T-helper 17 cell (primary cell): ENCODE results near the gene TTC21A. TPM values are rescaled to one million over a fixed set of nuclear protein-coding genes. Genes with fewer than 3 reads are reported as not detected.

Experiments used
- ATAC-seq: fragments of 150-1000 bp; cut with Tn5 transposase; 2 replicates; pipeline ENCODE4 v1.10.0; 2021; ENCODE audit warnings: mild to moderate bottlenecking, moderate library complexity
- DNase-seq, 3 donors: peaks; one replicate each; pipeline versions ENCODE4 v3.0.0 to v3.0.0-alpha.2; 2020 to 2021
- H3K9me3 ChIP-seq: one replicate; pipeline ENCODE4 v1.7.0; 2013; ENCODE audit warnings: low read length, mild to moderate bottlenecking; ENCODE audit not compliant: control insufficient read depth, poor library complexity, severe bottlenecking
- H3K27ac Mint-ChIP-seq: one replicate; pipeline ENCODE4 v1.8.0; 2022; ENCODE audit warnings: mild to moderate bottlenecking, moderate library complexity, mixed read lengths
- H3K27me3 Mint-ChIP-seq: one replicate; pipeline ENCODE4 v1.8.0; 2022; ENCODE audit warnings: mixed read lengths
- H3K36me3 Mint-ChIP-seq: one replicate; pipeline ENCODE4 v1.8.0; 2022; ENCODE audit warnings: low read depth, mixed read lengths
- H3K4me1 Mint-ChIP-seq: one replicate; pipeline ENCODE4 v1.8.0; 2022; ENCODE audit warnings: mild to moderate bottlenecking, mixed read lengths
- H3K4me3 Mint-ChIP-seq: one replicate; pipeline ENCODE4 v1.8.0; 2022; ENCODE audit warnings: mild to moderate bottlenecking, moderate library complexity, mixed read lengths
- total RNA-seq, 4 donors: library from RNA in 2 of 4; stranded (reverse) in 2 of 4; gene quantifications; one replicate each; pipeline ENCODE4 v1.2.3 and lab custom pipeline; 2022 to 2026

The TTC21A gene
- total RNA-seq, 2 donors from 2014 or later = 3.5 to 12.3 TPM

DNA sequence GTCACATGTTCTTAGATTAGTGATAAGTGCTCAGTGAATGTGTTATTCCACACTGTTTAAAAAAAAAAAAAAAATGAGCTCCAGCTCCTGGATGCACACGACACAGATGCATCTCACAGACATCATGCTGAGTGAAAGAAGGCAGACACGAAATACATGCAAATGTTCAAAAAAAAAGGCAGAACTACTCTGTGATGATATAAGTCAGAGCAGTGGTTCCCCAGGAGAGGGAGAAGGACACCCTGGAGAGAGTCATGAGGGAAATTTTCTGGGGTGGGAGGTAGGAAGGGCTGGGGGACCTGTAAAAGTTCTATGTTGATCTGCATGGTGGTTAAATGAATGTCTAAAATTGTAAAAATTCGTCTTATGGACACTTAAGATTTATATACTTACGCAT lies 41.6 kb downstream of the TTC21A start:
- ATAC-seq (no peak), DNase-seq (no peak)
- H3K4me3 Mint-ChIP-seq = peak overlapping the region; percentile 100
- peaks cover 72% of the 10 kb centered on the region for H3K4me1 Mint-ChIP-seq
- H3K27ac Mint-ChIP-seq = peak overlapping the region; percentile 99
- no peaks in the 10 kb centered on the region for H3K27me3 Mint-ChIP-seq
- H3K9me3 ChIP-seq = peaks cover 6% of the 10 kb centered on the region
- peaks cover 9% of the 10 kb centered on the region for H3K36me3 Mint-ChIP-seq

DNA sequence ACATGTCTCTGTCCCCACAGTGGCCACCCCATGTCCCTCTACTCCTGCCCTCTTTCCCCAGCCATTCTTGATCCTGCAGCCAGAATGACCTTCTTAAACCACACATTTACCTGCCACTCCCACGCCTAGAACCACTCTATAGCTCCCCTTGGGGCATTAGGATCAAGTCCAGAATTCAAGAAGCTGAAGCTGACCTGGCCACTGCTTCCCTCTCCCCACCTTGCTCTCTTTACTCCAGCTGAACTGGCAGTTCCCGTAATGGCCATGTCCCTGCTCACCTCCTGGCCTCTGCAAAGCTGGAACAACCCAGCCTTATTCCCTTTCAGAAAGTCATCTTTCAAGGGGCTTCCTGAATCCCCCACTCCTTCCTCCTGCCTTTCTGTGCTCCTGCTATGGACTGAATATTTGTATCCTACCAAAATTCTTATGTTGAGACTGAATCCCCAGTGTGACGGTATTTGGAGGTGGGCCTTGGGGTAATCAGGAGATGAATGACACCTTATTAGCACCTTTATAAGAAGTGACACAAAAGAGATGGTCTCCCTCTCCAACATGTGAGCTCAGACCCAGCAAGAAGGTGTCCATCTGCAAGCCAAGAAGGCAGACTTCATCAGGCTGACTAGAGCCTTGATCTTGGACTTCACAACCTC lies 42.1 kb downstream of the TTC21A start:
- no peak for ATAC-seq
- Mint-ChIP-seq H3K27me3 (no peaks in the 10 kb centered on the region), H3K4me3 (peak overlapping the region; percentile 100), H3K36me3 (peaks cover 7% of the 10 kb centered on the region), H3K27ac (peak overlapping the region; percentile 99), H3K4me1 (peaks cover 74% of the 10 kb centered on the region)
- no peak for DNase-seq
- H3K9me3 ChIP-seq = peaks cover 6% of the 10 kb centered on the region

- H3K4me1 Mint-ChIP-seq = peaks cover 73% of the 10 kb centered on the region
- peak overlapping the region; percentile 99 for H3K27ac Mint-ChIP-seq
- peak overlapping the region; percentile 100 for H3K4me3 Mint-ChIP-seq
- no peaks in the 10 kb centered on the region for H3K27me3 Mint-ChIP-seq
- no peak for DNase-seq
- H3K36me3 Mint-ChIP-seq = peaks cover 6% of the 10 kb centered on the region
- ATAC-seq = no peak
- H3K9me3 ChIP-seq = peaks cover 6% of the 10 kb centered on the region
Measured at GRCh38 chr3:39150148-39150802, 42.8 kb downstream of the TTC21A start.

- peak in 1 of 3 donors; percentile 42 for DNase-seq
- H3K27me3 Mint-ChIP-seq = no peaks in the 10 kb centered on the region
- H3K9me3 ChIP-seq = peaks cover 6% of the 10 kb centered on the region
- H3K4me3 Mint-ChIP-seq = peak overlapping the region; percentile 100
- H3K4me1 Mint-ChIP-seq = peaks cover 69% of the 10 kb centered on the region
- ATAC-seq = no peak
- H3K36me3 Mint-ChIP-seq = peaks cover 6% of the 10 kb centered on the region
- H3K27ac Mint-ChIP-seq = peak overlapping the region; percentile 99
Measured at GRCh38 chr3:39150803-39151631, 43.5 kb downstream of the TTC21A start.

DNA sequence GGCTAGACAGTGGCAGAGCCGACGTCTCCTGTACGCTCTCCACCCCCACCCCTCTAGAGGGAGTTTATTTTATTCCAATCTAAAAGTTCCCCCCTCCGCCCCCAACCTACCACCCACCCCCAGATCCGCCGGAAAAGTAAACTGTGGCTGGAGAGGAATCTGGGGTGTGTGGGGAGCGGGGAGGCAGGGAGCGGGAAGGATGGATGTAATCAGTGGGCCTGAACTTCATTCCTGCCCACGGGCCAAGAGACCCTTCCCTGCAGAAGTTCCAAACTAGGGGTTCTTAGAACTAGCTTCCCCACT lies 46.4 kb downstream of the TTC21A start:
- Mint-ChIP-seq H3K27ac (peak overlapping the region; percentile 86), H3K4me3 (peak overlapping the region; percentile 80), H3K4me1 (peaks cover 43% of the 10 kb centered on the region), H3K36me3 (peaks cover 6% of the 10 kb centered on the region), H3K27me3 (no peaks in the 10 kb centered on the region)
- DNase-seq (no peak), ATAC-seq (no peak)
- peaks cover 6% of the 10 kb centered on the region for H3K9me3 ChIP-seq

DNA sequence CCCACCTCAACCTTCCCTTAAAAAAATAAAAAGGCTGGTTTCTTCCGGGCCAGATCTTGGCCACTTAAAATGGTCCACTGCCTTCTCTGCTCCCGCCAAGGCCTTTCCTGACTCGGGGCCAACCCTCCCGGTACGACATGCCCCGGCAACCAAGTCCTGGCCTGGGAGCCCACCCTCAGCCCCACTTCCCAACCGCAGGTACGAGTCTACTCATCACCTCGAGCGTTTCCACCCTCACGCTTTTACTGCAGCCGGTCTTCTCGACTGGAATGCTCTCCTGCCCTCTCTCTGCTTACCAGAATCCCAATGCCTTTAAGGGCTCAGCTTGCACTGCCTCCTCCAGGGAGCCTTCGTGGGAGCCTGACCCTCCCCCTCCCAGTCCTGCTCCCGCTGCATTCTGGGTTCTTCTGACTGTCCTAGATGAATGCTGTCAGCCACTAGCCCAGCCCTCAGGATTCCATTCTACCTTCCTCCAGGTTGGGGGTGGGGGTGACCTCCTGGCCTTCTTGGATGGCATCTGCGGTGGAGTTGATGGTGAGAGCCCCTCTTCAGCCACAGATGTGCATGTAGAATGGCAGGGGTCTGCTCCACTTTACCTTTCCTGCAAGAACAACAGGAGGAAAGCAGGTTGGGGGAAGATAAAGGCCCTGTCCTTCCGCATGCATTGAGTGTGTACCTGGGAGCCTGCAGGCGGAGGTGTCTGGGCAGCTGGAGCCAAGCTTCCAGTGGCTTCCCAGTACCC lies 47.0 kb downstream of the TTC21A start:
- ATAC-seq = no peak
- Mint-ChIP-seq H3K36me3 (peaks cover 6% of the 10 kb centered on the region), H3K27me3 (no peaks in the 10 kb centered on the region), H3K4me3 (peak overlapping the region; percentile 80), H3K4me1 (peaks cover 38% of the 10 kb centered on the region), H3K27ac (peak overlapping the region; percentile 86)
- no peak for DNase-seq
- H3K9me3 ChIP-seq = peaks cover 6% of the 10 kb centered on the region

GRCh38 chr3:39156421-39156820 lies 48.9 kb downstream of the TTC21A start:
- Mint-ChIP-seq H3K4me3 (peak overlapping the region; percentile 36), H3K27ac (peak overlapping the region; percentile 72), H3K36me3 (peaks cover 6% of the 10 kb centered on the region), H3K4me1 (peaks cover 18% of the 10 kb centered on the region), H3K27me3 (no peaks in the 10 kb centered on the region)
- peaks cover 2% of the 10 kb centered on the region for H3K9me3 ChIP-seq
- no peak for ATAC-seq
- DNase-seq = no peak

DNA sequence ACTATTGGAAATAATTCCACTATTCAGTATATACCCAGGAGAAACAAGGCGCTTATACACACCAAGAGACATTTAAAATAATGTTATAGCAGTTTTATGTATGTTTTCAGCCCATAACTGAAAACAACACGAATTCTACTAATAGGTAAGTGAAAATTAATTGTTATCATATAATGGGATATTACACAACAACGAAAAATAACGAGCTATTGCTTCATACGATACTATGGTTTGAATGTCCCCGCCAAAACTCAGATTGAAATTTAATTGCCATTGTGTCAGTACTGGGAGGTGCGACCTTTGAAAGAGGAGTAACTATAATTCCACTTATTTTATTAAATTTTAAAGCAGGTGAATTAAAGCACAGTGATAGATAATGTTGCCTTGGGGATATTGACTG lies 49.9 kb downstream of the TTC21A start:
- Mint-ChIP-seq H3K27ac (no peak overlapping the region), H3K36me3 (peaks cover 3% of the 10 kb centered on the region), H3K4me1 (peaks cover 10% of the 10 kb centered on the region), H3K27me3 (no peaks in the 10 kb centered on the region), H3K4me3 (no peak overlapping the region)
- DNase-seq = no peak
- H3K9me3 ChIP-seq = no peaks in the 10 kb centered on the region
- ATAC-seq = no peak

DNA sequence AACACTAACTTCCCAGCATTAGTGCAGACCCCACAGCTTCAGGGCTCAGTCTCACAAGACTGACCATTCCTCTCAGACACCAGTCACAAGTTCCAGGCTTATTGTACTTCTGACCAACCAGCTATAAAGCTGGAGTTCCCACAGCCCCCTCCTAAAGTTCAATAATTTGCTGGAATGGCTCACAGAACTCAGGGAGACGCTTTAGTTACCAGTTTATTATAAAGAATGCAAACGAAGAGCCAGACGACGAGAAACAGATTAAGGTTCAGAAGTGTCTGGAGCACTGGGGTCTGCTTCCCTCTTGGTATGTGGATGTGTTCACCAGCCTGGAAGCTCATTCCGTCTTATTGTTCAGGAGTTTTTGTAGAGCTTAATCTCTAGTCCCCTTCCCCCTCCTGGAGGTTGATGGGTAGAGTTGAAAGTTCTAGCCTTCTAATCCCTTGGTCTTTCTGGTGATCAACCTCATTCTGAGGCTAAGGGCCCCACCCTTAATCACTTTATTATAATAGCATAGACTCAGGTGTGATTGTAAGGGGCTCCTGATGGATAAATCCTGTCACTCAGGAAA lies 50.8 kb downstream of the TTC21A start:
- Mint-ChIP-seq H3K27me3 (no peaks in the 10 kb centered on the region), H3K4me1 (peaks cover 7% of the 10 kb centered on the region), H3K27ac (no peak overlapping the region), H3K36me3 (no peaks in the 10 kb centered on the region), H3K4me3 (no peak overlapping the region)
- ATAC-seq (no peak), DNase-seq (no peak)
- H3K9me3 ChIP-seq = no peaks in the 10 kb centered on the region

DNA sequence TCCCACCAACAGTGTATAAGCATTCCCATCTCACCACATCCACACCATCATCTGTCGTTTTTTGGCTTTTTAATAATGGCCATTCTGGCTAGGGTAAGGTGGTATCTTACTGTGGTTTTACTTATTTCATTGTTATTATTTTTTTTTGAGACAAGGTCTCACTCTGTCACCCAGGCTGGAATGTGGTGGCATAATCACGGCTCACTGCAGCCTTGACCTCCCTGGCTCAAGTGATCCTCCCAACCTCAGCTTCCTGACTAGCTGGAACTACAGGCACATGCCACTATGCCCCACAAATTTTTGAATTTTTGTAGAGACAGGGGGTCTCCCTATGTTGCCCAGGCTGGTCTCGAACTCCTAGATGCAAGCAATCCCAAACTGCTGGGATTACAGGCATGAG lies 56.9 kb downstream of the TTC21A start:
- H3K9me3 ChIP-seq = no peaks in the 10 kb centered on the region
- peaks cover 4% of the 10 kb centered on the region for H3K4me1 Mint-ChIP-seq
- no peak overlapping the region for H3K27ac Mint-ChIP-seq
- H3K27me3 Mint-ChIP-seq = no peaks in the 10 kb centered on the region
- ATAC-seq = no peak
- no peak for DNase-seq
- H3K4me3 Mint-ChIP-seq = no peak overlapping the region
- H3K36me3 Mint-ChIP-seq = peaks cover 4% of the 10 kb centered on the region

GRCh38 chr3:39165518-39165917 lies 58.0 kb downstream of the TTC21A start:
- no peak for ATAC-seq
- Mint-ChIP-seq H3K4me3 (no peak overlapping the region), H3K36me3 (peaks cover 4% of the 10 kb centered on the region), H3K27me3 (no peaks in the 10 kb centered on the region), H3K27ac (no peak overlapping the region), H3K4me1 (peaks cover 4% of the 10 kb centered on the region)
- no peaks in the 10 kb centered on the region for H3K9me3 ChIP-seq
- DNase-seq = no peak

DNA sequence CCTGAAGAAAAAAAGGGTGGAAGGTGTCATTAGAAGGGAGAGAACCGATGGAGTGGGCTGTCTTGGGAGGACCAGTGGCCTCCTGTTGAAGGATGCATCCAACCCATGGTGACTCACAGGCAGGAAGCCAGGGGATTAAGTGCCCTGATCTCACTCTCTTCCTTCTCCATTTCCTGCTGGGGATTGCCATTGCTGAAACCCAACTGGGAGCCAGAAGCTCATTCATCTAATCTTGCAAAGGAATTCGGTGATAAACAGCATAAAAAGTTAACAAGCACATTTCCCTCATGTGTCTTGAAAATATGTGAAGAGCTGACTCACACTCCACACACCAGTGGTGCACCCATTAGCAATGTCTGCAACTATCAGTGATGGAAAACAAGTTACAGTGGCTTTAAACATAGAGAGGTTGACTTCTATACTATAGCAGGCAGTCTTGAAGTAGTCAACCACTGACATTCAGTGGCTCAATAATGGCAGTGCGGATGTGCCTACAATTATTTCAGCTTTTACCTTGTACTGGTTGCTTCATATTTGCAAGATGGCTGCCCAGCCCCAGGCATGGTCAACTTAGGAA lies 58.7 kb downstream of the TTC21A start:
- Mint-ChIP-seq H3K4me1 (peaks cover 4% of the 10 kb centered on the region), H3K27ac (no peak overlapping the region), H3K27me3 (no peaks in the 10 kb centered on the region), H3K36me3 (peaks cover 4% of the 10 kb centered on the region), H3K4me3 (no peak overlapping the region)
- DNase-seq (no peak), ATAC-seq (no peak)
- no peaks in the 10 kb centered on the region for H3K9me3 ChIP-seq
